Neural progenitor cell (in vitro differentiated cells): Measurements from ENCODE around the gene WIPF3.

Experiments used
- EZH2 ChIP-seq: fragments of 200-600 bp; sonication (generic); IDR thresholded peaks from 2 replicates; pipeline ENCODE4 v1.6.1; 2017; ENCODE audit warnings: antibody characterized with exemption, mild to moderate bottlenecking, moderate library complexity
- TF ChIP-seq, protein P1 (sequence below): fragments of 200-600 bp; sonication (generic); IDR thresholded peaks from 2 replicates; pipeline ENCODE4 v1.5.1; 2017; ENCODE audit warnings: antibody characterized with exemption, mild to moderate bottlenecking

DNA sequence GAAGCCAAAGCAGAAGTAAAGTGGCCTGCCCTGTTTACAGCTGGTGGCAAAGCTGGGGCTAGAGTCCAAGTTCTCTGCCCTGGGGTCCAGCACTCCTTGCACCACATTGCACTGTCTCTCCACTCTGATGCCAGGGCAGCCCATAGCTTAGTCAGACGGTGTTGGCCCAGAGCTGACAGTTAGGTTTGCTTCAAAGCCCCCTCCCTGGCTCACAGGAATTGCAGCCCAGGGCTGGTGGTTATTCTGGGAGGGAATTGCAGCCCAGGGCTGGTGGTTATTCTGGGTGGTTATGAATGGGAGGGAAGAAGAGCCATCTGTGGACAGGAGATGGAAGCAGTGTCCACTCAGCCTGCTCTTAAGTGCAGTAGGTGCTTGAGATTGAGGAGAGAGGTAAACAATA lies 94.4 kb downstream of the WIPF3 start:
- TF ChIP-seq, protein P1, sequence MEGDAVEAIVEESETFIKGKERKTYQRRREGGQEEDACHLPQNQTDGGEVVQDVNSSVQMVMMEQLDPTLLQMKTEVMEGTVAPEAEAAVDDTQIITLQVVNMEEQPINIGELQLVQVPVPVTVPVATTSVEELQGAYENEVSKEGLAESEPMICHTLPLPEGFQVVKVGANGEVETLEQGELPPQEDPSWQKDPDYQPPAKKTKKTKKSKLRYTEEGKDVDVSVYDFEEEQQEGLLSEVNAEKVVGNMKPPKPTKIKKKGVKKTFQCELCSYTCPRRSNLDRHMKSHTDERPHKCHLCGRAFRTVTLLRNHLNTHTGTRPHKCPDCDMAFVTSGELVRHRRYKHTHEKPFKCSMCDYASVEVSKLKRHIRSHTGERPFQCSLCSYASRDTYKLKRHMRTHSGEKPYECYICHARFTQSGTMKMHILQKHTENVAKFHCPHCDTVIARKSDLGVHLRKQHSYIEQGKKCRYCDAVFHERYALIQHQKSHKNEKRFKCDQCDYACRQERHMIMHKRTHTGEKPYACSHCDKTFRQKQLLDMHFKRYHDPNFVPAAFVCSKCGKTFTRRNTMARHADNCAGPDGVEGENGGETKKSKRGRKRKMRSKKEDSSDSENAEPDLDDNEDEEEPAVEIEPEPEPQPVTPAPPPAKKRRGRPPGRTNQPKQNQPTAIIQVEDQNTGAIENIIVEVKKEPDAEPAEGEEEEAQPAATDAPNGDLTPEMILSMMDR = no peak
- TF ChIP-seq EZH2 = no peak
